Left ventricle myocardium inferior (tissue), 1 donor: ENCODE data around the gene RNF13. TPM values are rescaled to one million over a fixed set of nuclear protein-coding genes. Genes with fewer than 3 reads are reported as not detected.

Source experiments
- DNase-seq: peaks from one replicate; pipeline ENCODE4 v3.0.0-alpha.2; 2020
- H3K27ac ChIP-seq: fragments of 200-600 bp; replicated peaks from 2 replicates; pipeline ENCODE4 v1.8.0; 2021
- H3K27me3 ChIP-seq: fragments of 200-600 bp; 2 replicates; pipeline ENCODE4 v1.8.0; 2021; ENCODE audit warnings: low read depth
- H3K36me3 ChIP-seq: fragments of 200-600 bp; 2 replicates; pipeline ENCODE4 v1.8.0; 2021
- H3K4me1 ChIP-seq: fragments of 200-600 bp; 2 replicates; pipeline ENCODE4 v1.8.0; 2021
- H3K4me3 ChIP-seq: fragments of 200-600 bp; 2 replicates; pipeline ENCODE4 v1.8.0; 2021; ENCODE audit warnings: mild to moderate bottlenecking, moderate library complexity
- H3K9me3 ChIP-seq: fragments of 200-600 bp; replicated peaks from 2 replicates; pipeline ENCODE4 v1.8.0; 2021
- intact Hi-C: fragments of 100-400 bp; cut with micrococcal nuclease; formaldehyde crosslinking; loops from one replicate; pipeline ENCODE4 v1.11.0; 2022
- total RNA-seq: library from RNA; stranded (reverse); fragmentation: NEBNext Ultra II Directional; extraction: Animal tissue kit (Norgen Biotek cat#: 25700); gene quantifications from one replicate; pipeline ENCODE4 v1.2.1, GENCODE V29; 2021
- TF ChIP-seq, protein P1 (sequence below): fragments of 200-600 bp; IDR thresholded peaks from 2 replicates; pipeline ENCODE4 v1.8.0; 2021; ENCODE audit warnings: antibody characterized with exemption, mild to moderate bottlenecking, borderline replicate concordance
- donor health status: DM: no; HTN: yes; CAD: no; lungs with severe emphysema.

Gene RNF13
- total RNA-seq, 1 donor from 2014 or later = 47.7 TPM

DNA sequence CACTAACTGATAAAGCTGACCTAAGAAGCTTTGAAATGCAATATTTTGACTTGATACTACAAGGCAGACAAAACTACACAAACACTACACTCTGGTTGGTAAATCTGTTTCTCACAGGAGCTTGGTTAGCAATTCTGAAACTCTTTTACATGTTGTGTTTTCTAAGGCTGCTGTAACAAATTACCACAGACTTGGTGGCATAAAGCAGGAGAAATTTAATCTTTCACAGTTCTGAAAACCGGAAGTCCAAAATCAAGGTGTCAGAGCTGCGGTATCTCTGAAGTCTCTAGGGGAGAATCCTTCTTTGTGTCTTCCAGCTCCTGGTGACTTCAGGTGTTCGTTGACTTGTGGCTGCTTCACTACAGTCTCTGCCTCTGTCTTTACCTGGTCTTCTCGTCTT, 170.6 kb downstream of the RNF13 start:
- no peaks in the 10 kb centered on the region for H3K9me3 ChIP-seq
- H3K4me1 ChIP-seq = no peaks in the 10 kb centered on the region
- no peaks in the 10 kb centered on the region for H3K27me3 ChIP-seq
- intact Hi-C loops = no loop called here
- H3K36me3 ChIP-seq = no peaks in the 10 kb centered on the region
- H3K27ac ChIP-seq = no peak overlapping the region
- no peak overlapping the region for H3K4me3 ChIP-seq
- TF ChIP-seq, protein P1, sequence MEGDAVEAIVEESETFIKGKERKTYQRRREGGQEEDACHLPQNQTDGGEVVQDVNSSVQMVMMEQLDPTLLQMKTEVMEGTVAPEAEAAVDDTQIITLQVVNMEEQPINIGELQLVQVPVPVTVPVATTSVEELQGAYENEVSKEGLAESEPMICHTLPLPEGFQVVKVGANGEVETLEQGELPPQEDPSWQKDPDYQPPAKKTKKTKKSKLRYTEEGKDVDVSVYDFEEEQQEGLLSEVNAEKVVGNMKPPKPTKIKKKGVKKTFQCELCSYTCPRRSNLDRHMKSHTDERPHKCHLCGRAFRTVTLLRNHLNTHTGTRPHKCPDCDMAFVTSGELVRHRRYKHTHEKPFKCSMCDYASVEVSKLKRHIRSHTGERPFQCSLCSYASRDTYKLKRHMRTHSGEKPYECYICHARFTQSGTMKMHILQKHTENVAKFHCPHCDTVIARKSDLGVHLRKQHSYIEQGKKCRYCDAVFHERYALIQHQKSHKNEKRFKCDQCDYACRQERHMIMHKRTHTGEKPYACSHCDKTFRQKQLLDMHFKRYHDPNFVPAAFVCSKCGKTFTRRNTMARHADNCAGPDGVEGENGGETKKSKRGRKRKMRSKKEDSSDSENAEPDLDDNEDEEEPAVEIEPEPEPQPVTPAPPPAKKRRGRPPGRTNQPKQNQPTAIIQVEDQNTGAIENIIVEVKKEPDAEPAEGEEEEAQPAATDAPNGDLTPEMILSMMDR = no peak
- DNase-seq = no peak

DNA sequence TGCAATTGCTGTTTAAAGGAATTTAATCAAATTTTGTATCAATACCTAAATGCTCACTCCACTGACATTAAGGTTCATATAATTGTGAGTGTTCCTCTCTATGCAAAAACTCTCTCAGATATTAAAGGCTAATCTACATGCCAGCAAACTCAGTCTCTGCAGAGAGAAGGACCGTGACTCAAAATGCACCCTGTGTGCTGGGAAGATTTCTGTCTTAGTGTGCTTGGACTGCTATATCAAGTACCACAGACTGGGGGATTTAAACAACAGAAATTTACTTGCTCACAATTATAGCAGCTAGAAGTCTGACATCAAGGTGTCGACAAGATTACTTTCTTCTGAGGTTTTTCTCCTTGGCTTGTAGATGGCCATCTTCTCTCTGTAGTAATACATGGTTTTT, 176.3 kb downstream of the RNF13 start:
- Histone ChIP-seq H3K9me3 (peaks cover 9% of the 10 kb centered on the region), H3K36me3 (no peaks in the 10 kb centered on the region), H3K27me3 (no peaks in the 10 kb centered on the region), H3K4me3 (no peak overlapping the region), H3K4me1 (no peaks in the 10 kb centered on the region), H3K27ac (no peak overlapping the region)
- DNase-seq = no peak
- intact Hi-C loops = no loop called here
- TF ChIP-seq, protein P1 = no peak

DNA sequence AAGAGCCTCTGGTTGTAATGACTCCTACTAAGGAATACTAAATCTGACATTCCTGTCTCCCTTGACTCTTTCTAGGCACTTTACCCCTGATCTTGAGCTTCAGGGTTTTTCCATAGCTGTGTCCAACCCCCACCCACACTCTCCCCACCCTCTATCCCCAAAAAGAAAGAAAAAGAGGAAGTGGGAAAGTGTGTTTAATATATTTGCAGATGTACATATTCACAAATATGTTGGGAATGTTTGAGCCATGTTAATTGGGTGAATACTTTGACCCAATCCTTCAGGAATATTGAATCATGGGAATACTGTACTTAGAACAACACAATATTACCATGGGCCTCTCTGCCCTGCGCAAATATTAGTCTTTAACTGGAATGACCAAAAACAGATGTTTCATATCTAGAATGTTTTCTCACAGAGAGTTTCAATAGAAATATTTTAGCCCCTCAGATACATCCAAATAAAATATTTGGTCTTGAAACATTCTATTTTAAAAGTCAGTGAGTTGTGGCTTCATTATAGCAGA, 177.5 kb downstream of the RNF13 start:
- Histone ChIP-seq H3K27me3 (no peaks in the 10 kb centered on the region), H3K9me3 (peaks cover 20% of the 10 kb centered on the region), H3K36me3 (no peaks in the 10 kb centered on the region), H3K4me1 (no peaks in the 10 kb centered on the region), H3K4me3 (no peak overlapping the region), H3K27ac (no peak overlapping the region)
- TF ChIP-seq, protein P1 = no peak
- intact Hi-C loops = no loop called here
- DNase-seq = no peak

DNA sequence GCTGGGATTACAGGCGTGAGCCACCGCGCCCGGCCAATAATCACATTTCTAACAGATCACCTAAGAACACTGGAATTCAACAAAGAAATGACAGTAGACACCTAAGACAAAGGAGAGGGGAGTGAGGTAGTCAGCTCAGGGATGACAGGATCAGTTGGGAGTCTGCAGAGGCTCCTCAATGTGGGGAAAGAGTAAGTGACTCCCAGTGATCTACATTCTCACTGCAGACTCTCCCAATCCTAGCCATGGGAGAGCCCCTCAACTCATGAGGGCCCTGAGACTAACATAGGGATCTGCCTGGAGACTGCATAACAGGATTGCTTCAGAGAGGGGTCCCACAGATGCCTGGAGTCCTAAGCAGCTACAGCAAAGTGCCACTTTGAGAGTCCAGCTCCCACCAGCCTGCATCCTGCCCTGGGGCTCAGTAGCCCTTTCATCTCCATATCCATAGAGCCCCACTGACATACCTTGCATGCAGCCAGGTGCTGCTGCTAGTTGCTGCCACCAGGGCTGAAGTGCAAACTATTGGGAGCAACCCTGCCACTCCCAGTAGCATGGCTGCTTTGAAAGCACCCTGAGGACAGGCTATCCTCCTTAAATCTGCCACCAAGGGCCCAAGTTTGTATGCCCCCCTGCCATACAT, 179.5 kb downstream of the RNF13 start:
- intact Hi-C loops = no loop called here
- Histone ChIP-seq H3K36me3 (no peaks in the 10 kb centered on the region), H3K9me3 (peaks cover 35% of the 10 kb centered on the region), H3K4me1 (no peaks in the 10 kb centered on the region), H3K27ac (no peak overlapping the region), H3K4me3 (no peak overlapping the region), H3K27me3 (no peaks in the 10 kb centered on the region)
- no peak for DNase-seq
- TF ChIP-seq, protein P1 = no peak

DNA sequence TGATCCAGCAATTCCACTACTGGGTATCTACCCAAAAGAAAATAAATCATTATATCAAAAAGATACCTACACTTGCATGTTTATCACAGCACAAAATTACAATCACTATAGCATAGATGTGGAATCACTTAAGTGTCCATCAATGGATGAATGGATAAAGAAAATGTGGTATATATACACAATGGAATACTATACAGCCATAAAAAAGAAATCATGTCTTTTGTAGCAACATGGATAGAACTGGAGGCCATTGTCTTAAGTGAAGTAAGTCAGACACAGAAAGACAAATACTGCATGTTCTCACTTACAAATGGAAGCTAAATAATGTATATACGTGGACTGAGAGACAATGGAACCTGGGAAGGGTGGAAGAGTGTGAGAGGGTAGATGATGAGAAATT, 185.9 kb downstream of the RNF13 start:
- TF ChIP-seq, protein P1 = no peak
- H3K36me3 ChIP-seq = no peaks in the 10 kb centered on the region
- intact Hi-C loops = no loop called here
- no peaks in the 10 kb centered on the region for H3K27me3 ChIP-seq
- H3K9me3 ChIP-seq = peaks cover 54% of the 10 kb centered on the region
- no peak overlapping the region for H3K4me3 ChIP-seq
- no peak overlapping the region for H3K27ac ChIP-seq
- DNase-seq = no peak
- H3K4me1 ChIP-seq = no peaks in the 10 kb centered on the region
